Large intestine (tissue), 3 donors: Measurements from ENCODE around the gene AKAP1. TPM values are rescaled to one million over a fixed set of nuclear protein-coding genes. Genes with fewer than 3 reads are reported as not detected.

ENCODE experiments used
- DNase-seq, 2 donors: peaks; one replicate each; pipeline versions ENCODE4 v3.0.0 to v3.0.0-alpha.2; 2013
- H3K27ac ChIP-seq: one replicate; pipeline ENCODE4 v1.5.1; 2013; ENCODE audit warnings: low read length
- H3K27me3 ChIP-seq: 2 replicates; pipeline ENCODE4 v1.6.1; 2013; ENCODE audit warnings: low read length; ENCODE audit not compliant: control insufficient read depth, insufficient read depth
- H3K36me3 ChIP-seq: 2 replicates; pipeline ENCODE4 v1.6.1; 2013; ENCODE audit warnings: low read length; ENCODE audit not compliant: control insufficient read depth, insufficient read depth
- H3K4me1 ChIP-seq: one replicate; pipeline ENCODE4 v1.6.1; 2013; ENCODE audit warnings: low read length; ENCODE audit not compliant: control insufficient read depth, insufficient read depth
- H3K4me3 ChIP-seq: one replicate; pipeline ENCODE4 v1.5.1; 2013; ENCODE audit warnings: low read length
- H3K9me3 ChIP-seq: one replicate; pipeline ENCODE4 v1.6.1; 2013; ENCODE audit warnings: mild to moderate bottlenecking, low read depth, low read length, moderate library complexity; ENCODE audit not compliant: control insufficient read depth
- WGBS: methylation state at CpG from one replicate; pipeline ENCODE4 v1.1.5; 2013; ENCODE audit warnings: low lambda C conversion rate; ENCODE audit not compliant: insufficient coverage; 5-methylcytosine and 5-hydroxymethylcytosine counted together
- polyA plus RNA-seq: library from polyadenylated mRNA; unstranded; fragments of 120-200 nt; gene quantifications from one replicate; pipeline ENCODE4 v1.2.1, GENCODE V29; 2013

Gene AKAP1
- polyA plus RNA-seq, 1 donor = 78.8 TPM

DNA sequence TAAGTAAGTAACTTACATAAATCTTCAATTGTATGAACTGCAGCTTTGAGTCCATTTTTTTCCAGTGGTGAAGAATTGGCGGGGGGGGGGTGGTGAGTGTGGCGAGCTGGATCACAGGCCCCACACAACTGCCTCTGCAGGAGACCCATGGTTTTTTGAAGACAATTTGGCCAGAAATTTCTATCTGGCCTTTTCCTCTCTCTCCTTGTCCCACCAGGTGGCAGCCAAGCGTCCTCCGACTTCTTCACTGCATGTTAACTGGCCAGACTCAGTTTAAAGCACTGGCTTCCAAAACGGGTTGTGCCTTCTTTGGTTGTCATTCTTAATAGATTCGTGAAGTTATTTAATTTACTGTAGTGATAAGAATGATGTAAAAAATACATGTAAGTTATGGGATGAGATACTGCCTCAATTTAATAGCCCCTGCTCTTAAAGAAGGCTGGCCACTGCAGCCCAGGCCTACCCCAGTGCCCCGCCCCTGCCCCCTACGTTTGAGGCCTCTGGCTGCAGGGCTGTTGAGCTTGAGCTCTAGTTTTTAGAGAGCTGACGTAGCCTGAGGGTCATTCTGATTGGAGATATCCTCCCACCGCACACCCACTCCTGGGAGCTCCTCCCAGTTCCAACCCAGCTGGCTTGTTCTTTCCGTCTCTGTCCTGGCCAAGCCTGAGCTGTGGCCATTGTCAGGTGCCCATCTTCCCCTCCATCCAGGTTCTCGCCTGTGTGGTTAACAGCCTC, 36.4 kb downstream of the AKAP1 start:
- Histone ChIP-seq H3K9me3 (no peaks in the 10 kb centered on the region), H3K4me3 (no peak overlapping the region), H3K27me3 (no peaks in the 10 kb centered on the region), H3K36me3 (peaks cover 82% of the 10 kb centered on the region), H3K27ac (no peak overlapping the region), H3K4me1 (no peaks in the 10 kb centered on the region)
- WGBS = no CpG with 5 or more reads among the region's 12 CpGs
- no peak for DNase-seq

DNA sequence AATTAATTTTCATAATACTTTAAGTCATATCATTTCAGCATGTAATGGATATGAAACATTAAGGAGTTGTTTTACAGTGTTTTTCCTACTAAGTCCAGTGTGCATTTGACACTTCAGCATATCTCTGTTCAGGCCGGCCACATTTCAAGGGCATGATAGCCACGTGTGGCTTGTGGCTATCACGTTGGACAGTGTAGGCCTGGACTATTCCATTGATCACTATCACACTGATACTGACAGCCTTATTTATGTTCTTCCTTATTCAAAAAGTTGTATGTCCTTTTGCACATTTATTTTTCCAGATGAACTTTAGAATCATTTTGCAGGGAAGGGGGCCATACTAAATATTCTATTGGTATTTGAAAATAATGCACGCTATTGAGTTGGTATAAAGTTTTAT, 39.0 kb downstream of the AKAP1 start:
- DNase-seq = no peak
- H3K27me3 ChIP-seq = no peaks in the 10 kb centered on the region
- H3K9me3 ChIP-seq = no peaks in the 10 kb centered on the region
- H3K4me3 ChIP-seq = no peak overlapping the region
- 100% methylated on average over 1 of the region's 4 CpGs for WGBS
- H3K27ac ChIP-seq = no peak overlapping the region
- H3K36me3 ChIP-seq = peaks cover 57% of the 10 kb centered on the region
- no peaks in the 10 kb centered on the region for H3K4me1 ChIP-seq

DNA sequence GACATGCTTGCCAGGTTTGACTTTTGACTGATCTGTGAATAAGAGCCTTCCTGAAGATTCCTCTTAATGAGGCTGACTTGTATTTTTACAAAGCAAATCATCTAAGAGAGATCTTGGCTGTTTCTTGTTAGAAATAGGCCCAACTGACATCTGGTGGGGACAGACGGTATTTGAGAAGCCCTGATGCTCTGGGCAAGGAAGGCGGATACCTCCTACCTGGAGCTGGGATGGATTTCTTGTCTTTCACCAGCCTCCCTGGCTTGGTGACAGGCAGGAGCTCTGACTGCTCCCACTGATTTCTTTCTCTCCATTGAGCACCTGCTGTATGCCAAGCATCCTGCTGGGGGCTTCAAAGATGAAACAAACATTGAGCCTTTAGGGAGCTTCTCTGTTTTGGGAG, 40.4 kb downstream of the AKAP1 start:
- Histone ChIP-seq H3K27ac (no peak overlapping the region), H3K27me3 (no peaks in the 10 kb centered on the region), H3K4me1 (peaks cover 2% of the 10 kb centered on the region), H3K9me3 (no peaks in the 10 kb centered on the region), H3K36me3 (peaks cover 47% of the 10 kb centered on the region), H3K4me3 (no peak overlapping the region)
- whole genome bisulfite sequencing = no CpG with 5 or more reads among the region's 2 CpGs
- DNase-seq = no peak

DNA sequence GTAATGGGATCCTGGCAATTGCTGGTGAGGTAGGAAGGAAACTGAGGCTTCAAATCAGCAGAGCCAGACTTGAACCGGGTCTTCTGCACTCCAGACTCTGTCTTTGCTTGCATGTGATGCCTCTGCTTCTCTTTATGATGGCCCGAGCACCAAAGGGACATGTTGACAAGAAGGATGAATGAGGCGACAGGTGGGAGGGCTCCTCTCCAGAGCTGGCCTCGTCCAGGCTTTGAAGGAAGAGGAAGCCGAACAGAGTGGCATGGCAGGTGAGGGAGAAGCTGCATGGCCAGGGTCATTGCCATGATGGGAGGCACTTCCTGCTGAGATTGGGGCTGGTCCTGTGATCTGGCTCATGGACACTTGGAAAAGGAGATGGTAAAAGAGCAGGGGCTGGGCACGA, 40.8 kb downstream of the AKAP1 start:
- Histone ChIP-seq H3K4me1 (peaks cover 6% of the 10 kb centered on the region), H3K4me3 (no peak overlapping the region), H3K9me3 (no peaks in the 10 kb centered on the region), H3K27me3 (no peaks in the 10 kb centered on the region), H3K36me3 (peaks cover 44% of the 10 kb centered on the region), H3K27ac (no peak overlapping the region)
- WGBS = 100% methylated on average over 1 of the region's 6 CpGs
- DNase-seq = no peak

DNA sequence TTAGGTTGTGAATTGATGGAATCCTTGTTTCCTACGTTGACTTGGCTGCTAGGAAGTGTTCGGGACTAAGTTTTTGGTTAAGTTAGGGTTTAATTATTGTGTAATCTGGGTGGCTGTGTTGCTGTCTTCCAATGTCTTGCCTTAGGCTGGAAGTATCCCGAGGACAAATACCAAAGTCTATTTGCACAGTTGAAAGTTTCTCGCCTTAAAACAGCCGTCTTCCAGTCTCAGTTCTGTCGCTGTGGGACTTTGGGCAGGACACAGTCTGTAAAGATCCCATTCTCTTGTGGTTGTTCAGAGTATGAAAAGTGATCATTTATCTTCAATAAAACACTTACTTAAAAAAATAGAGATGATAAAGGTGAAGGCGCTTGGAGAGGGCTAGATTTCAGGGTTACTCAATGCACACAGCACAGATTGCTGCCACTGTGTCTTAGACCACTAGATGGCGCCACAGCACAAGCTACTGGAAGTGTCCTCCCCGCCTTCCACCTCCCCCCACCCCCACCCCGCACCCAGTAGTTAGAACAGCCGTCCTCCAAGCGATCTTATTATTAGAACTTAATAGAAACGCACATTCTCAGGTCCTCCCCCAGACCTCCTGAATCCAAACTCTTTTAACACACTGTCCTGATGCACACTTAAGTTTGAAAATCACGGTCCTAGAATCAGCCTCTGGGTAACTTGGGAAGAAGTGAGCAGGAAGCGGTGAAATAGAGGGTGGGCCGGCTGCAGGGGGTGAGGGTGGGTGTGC, 45.8 kb downstream of the AKAP1 start:
- Histone ChIP-seq H3K4me1 (peaks cover 6% of the 10 kb centered on the region), H3K9me3 (no peaks in the 10 kb centered on the region), H3K36me3 (peaks cover 2% of the 10 kb centered on the region), H3K4me3 (no peak overlapping the region), H3K27me3 (no peaks in the 10 kb centered on the region), H3K27ac (no peak overlapping the region)
- WGBS = no CpG with 5 or more reads among the region's 16 CpGs
- peak; percentile 65 to 67 for DNase-seq

DNA sequence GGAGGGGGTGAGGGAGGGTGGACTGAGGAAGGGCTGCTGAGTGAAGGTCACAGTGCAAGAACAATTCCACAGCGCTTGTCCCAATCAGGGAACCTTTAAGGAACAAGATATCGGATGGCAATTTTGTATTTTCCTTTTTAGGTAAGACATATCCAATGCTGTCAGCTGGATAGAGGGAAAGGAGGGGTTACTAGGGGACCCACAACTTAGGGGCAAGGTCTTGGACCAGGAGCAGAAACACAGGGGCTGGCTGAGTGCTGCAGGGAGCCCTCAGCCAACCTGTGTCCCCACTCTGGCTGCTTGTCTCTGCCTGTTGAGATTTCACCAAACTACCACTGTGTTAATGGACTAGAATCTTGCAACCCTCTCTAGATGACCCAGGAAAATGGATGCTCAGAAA, 47.6 kb downstream of the AKAP1 start:
- no peaks in the 10 kb centered on the region for H3K27me3 ChIP-seq
- WGBS = no CpG with 5 or more reads among the region's 2 CpGs
- no peak for DNase-seq

GRCh38 chr17:57133486-57133885, 48.4 kb downstream of the AKAP1 start:
- no peaks in the 10 kb centered on the region for H3K36me3 ChIP-seq
- H3K27me3 ChIP-seq = no peaks in the 10 kb centered on the region
- H3K4me1 ChIP-seq = peaks cover 6% of the 10 kb centered on the region
- no peaks in the 10 kb centered on the region for H3K9me3 ChIP-seq
- no peak for DNase-seq
- H3K27ac ChIP-seq = no peak overlapping the region
- WGBS = no CpG with 5 or more reads among the region's 7 CpGs
- no peak overlapping the region for H3K4me3 ChIP-seq

More for the DNA sequence above, 47.6 kb downstream of the AKAP1 start:
- Histone ChIP-seq H3K9me3 (no peaks in the 10 kb centered on the region), H3K27ac (no peak overlapping the region), H3K4me1 (peaks cover 6% of the 10 kb centered on the region), H3K4me3 (no peak overlapping the region), H3K36me3 (no peaks in the 10 kb centered on the region)

DNA sequence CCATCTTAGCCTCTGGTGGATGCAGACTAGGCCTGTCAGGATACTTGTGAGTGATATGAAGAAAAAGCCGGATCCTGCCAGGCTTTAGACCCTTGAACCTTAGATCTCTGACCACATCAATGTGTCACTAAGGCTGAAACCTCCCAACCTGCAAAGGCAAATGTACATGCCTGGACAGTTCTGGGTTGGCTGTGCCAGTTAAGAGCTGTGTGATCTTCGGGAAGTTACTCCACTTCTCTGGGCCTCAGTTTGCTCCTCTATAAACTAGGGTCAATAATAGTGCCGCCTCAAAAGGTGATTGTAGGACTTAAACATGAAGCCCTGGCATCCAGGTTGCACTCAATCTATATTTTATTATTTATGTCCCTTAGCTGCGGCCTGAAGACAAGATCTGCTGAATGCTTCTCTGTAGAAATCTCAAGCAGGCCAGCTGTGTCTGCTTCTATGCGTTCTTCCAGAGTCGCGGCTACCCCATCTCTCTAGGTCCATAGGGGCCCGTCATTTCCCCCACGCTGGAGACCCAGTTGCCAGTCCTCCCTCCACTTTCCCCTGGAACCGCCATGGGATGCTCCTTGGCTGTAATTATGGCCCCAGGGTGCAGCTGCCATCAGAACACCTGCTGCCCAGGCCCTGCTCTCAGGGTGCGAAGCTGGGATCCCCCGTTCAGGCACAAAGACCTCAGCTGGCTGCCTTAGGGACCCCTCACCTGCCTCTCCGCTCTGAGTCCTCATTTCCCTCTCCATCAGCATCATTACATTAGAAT, 50.2 kb downstream of the AKAP1 start:
- no peaks in the 10 kb centered on the region for H3K9me3 ChIP-seq
- 86% methylated on average over 2 of the region's 13 CpGs for WGBS

DNA sequence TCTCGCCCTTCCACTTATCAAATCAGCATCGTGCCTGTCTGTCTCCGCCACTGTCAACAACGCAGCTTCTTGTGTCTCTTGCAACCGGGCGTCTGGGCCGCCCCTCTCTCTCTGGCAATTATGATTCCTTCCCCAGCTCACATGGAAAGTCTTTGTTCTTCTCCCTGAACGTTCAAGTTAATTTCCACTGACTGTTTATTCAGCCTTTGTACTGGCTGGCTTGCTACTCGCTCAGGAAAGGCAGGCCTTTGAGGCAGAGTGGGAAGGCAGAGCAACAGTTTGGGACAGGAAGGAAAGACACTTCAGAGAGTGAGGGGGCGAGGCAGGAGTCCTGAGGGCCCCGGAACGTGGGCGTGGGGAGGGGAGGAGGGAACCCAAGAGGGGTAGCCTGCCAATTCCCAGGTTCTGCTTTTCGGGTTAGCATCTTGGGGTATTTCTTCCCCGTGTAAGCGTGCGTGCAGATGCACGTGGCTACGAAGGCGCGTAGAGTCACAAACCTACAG, 50.8 kb downstream of the AKAP1 start:
- 100% methylated on average over 2 of the region's 21 CpGs for WGBS

More for the DNA sequence above, 50.2 kb downstream of the AKAP1 start:
- Histone ChIP-seq H3K36me3 (no peaks in the 10 kb centered on the region), H3K4me1 (peaks cover 5% of the 10 kb centered on the region), H3K27me3 (no peaks in the 10 kb centered on the region), H3K27ac (no peak overlapping the region), H3K4me3 (no peak overlapping the region)
- DNase-seq = no peak

DNA sequence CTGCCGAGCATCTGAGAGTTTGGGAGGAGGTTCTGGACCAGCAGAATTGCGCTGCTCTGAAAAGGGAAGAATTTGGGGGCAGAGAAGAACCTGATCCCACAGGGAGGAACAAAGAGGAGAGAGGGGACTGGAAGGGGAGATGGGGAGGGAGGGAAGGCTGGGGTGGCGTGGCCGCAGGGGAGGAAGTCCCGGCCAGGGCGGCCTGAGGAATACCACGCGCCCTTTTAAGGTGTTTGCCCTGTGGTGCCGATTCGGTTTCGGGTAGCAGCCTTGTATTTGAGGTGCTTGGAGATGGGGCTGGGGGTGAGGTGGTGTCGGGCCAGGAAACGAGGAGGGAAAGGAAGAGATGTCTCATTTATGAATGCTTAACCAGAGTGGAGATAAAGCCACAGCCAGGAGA, 51.3 kb downstream of the AKAP1 start:
- Histone ChIP-seq H3K4me1 (no peaks in the 10 kb centered on the region), H3K27ac (no peak overlapping the region), H3K4me3 (no peak overlapping the region), H3K36me3 (no peaks in the 10 kb centered on the region), H3K27me3 (no peaks in the 10 kb centered on the region), H3K9me3 (no peaks in the 10 kb centered on the region)
- DNase-seq = no peak
- WGBS = no CpG with 5 or more reads among the region's 13 CpGs

More for the DNA sequence above, 50.8 kb downstream of the AKAP1 start:
- Histone ChIP-seq H3K27me3 (no peaks in the 10 kb centered on the region), H3K4me3 (no peak overlapping the region), H3K27ac (no peak overlapping the region), H3K4me1 (no peaks in the 10 kb centered on the region), H3K36me3 (no peaks in the 10 kb centered on the region), H3K9me3 (no peaks in the 10 kb centered on the region)
- no peak for DNase-seq
